Natural killer cell (primary cell): Measurements from ENCODE around the gene KCNF1. TPM values are rescaled to one million over a fixed set of nuclear protein-coding genes. Genes with fewer than 3 reads are reported as not detected.

Experiments
- ATAC-seq, 3 donors: fragments of 150-1000 bp in 2 of 3; fragments of 200-7000 bp in 1 of 3; cut with Tn5 transposase; 1 replicate in 1 of 3; 2 replicates in 2 of 3; pipeline ENCODE4 v1.10.0; 2021; ENCODE audit warnings: mild to moderate bottlenecking in 2 of 3, moderate library complexity in 2 of 3
- DNase-seq, 2 donors: peaks; one replicate each; pipeline versions ENCODE4 v3.0.0 to v3.0.0-alpha.2; 2013 to 2021; ENCODE audit warnings: mixed read lengths in 1 of 2
- H3K27ac ChIP-seq: one replicate; pipeline ENCODE4 v1.5.1; 2013; ENCODE audit warnings: mild to moderate bottlenecking, low read length
- H3K27me3 ChIP-seq: one replicate; pipeline ENCODE4 v1.6.1; 2013; ENCODE audit warnings: low read length; ENCODE audit not compliant: control insufficient read depth, insufficient read depth
- H3K36me3 ChIP-seq: one replicate; pipeline ENCODE4 v1.6.1; 2013; ENCODE audit warnings: low read length; ENCODE audit not compliant: control insufficient read depth, insufficient read depth
- H3K4me1 ChIP-seq: one replicate; pipeline ENCODE4 v1.6.1; 2013; ENCODE audit warnings: low read length; ENCODE audit not compliant: control insufficient read depth, insufficient read depth
- H3K4me3 ChIP-seq: one replicate; pipeline ENCODE4 v1.5.1; 2013; ENCODE audit warnings: low read length
- H3K9me3 ChIP-seq: one replicate; pipeline ENCODE4 v1.6.1; 2013; ENCODE audit warnings: low read length; ENCODE audit not compliant: control insufficient read depth, insufficient read depth
- H3K27ac Mint-ChIP-seq, 2 donors: one replicate each; pipeline ENCODE4 v1.8.0; 2022; ENCODE audit warnings: mild to moderate bottlenecking in 2 of 2, mixed read lengths in 2 of 2, moderate library complexity in 1 of 2
- H3K27me3 Mint-ChIP-seq, 2 donors: one replicate each; pipeline ENCODE4 v1.8.0; 2022; ENCODE audit warnings: low read depth in 2 of 2, mixed read lengths in 2 of 2
- H3K36me3 Mint-ChIP-seq: one replicate; pipeline ENCODE4 v1.8.0; 2022; ENCODE audit warnings: mixed read lengths
- H3K4me1 Mint-ChIP-seq, 2 donors: one replicate each; pipeline ENCODE4 v1.8.0; 2022; ENCODE audit warnings: mixed read lengths in 2 of 2
- H3K4me3 Mint-ChIP-seq: one replicate; pipeline ENCODE4 v1.8.0; 2022; ENCODE audit warnings: mild to moderate bottlenecking, moderate library complexity, mixed read lengths
- H3K9me3 Mint-ChIP-seq, 2 donors: one replicate each; pipeline ENCODE4 v1.8.0; 2022; ENCODE audit warnings: mixed read lengths in 2 of 2
- CTCF ChIP-seq: fragments of 200-600 bp; IDR thresholded peaks from one replicate; pipeline ENCODE4 v1.8.0; 2022; ENCODE audit warnings: antibody characterized with exemption
- WGBS: methylation state at CpG from one replicate; pipeline ENCODE4 v1.1.7; 2013; ENCODE audit warnings: missing lambda C conversion rate; ENCODE audit not compliant: insufficient coverage; 5-methylcytosine and 5-hydroxymethylcytosine counted together
- intact Hi-C: fragments of 100-400 bp; cut with micrococcal nuclease; formaldehyde crosslinking; loops from one replicate; pipeline ENCODE4 v1.14.2; 2022
- total RNA-seq, 4 donors: library from RNA; stranded (reverse); fragments of 120-200 nt in 1 of 4; gene quantifications; one replicate each; pipeline versions ENCODE4 v1.2.3 to v1.2.4, GENCODE V29; 2013 to 2022

The KCNF1 gene
- total RNA-seq, 3 donors from 2014 or later (not counting 1 experiment from before 2014, with no cell fraction given): not detected

DNA sequence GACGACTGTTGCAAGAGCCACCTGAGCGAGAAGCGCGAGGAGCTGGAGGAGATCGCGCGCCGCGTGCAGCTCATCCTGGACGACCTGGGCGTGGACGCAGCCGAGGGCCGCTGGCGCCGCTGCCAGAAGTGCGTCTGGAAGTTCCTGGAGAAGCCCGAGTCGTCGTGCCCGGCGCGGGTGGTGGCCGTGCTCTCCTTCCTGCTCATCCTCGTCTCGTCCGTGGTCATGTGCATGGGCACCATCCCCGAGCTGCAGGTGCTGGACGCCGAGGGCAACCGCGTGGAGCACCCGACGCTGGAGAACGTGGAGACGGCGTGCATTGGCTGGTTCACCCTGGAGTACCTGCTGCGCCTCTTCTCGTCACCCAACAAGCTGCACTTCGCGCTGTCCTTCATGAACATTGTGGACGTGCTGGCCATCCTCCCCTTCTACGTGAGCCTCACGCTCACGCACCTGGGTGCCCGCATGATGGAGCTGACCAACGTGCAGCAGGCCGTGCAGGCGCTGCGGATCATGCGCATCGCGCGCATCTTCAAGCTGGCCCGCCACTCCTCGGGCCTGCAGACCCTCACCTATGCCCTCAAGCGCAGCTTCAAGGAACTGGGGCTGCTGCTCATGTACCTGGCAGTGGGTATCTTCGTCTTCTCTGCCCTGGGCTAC, 1.2 kb downstream of the KCNF1 start:
- DNase-seq (no peak), ATAC-seq (no peak)
- intact Hi-C loops: no loop called here
- Mint-ChIP-seq H3K9me3 (no peaks in the 10 kb centered on the region), H3K4me3 (no peak overlapping the region), H3K4me1 (no peaks in the 10 kb centered on the region), H3K27me3 (peaks cover 37 to 60% of the 10 kb centered on the region in 2 donors), H3K36me3 (no peaks in the 10 kb centered on the region), H3K27ac (no peak overlapping the region)
- Histone ChIP-seq H3K27ac (no peak overlapping the region), H3K36me3 (no peaks in the 10 kb centered on the region), H3K27me3 (peaks cover 8% of the 10 kb centered on the region), H3K4me1 (no peaks in the 10 kb centered on the region), H3K4me3 (no peak overlapping the region), H3K9me3 (no peaks in the 10 kb centered on the region)
- 85% methylated on average over 58 of the region's 58 CpGs for WGBS
- TF ChIP-seq CTCF: no peak

DNA sequence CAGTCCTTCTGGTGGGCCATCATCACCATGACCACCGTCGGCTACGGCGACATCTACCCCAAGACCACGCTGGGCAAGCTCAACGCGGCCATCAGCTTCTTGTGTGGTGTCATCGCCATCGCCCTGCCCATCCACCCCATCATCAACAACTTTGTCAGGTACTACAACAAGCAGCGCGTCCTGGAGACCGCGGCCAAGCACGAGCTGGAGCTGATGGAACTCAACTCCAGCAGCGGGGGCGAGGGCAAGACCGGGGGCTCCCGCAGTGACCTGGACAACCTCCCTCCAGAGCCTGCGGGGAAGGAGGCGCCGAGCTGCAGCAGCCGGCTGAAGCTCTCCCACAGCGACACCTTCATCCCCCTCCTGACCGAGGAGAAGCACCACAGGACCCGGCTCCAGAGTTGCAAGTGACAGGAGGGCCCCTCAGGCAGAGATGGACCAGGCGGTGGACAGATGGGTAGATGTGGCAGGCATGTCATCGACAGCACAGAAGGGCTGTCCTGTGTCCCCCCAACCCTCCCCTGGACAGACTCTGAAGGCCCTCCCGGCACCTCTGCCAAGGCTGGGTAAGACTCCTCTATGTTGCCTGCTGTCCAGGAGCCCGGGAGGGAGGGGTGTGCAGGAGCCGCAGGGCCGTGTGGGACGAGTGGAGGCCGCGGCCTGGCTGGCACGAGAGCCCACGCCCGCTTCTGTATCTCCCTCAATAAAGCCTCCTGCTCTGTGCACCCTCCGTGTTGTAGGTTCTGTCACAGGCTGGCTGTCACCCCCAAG, 2.0 kb downstream of the KCNF1 start:
- no peaks in the 10 kb centered on the region for H3K36me3 Mint-ChIP-seq
- H3K27ac ChIP-seq: no peak overlapping the region
- H3K4me3 ChIP-seq: no peak overlapping the region
- peaks cover 37 to 58% of the 10 kb centered on the region in 2 donors for H3K27me3 Mint-ChIP-seq
- no peaks in the 10 kb centered on the region for H3K4me1 Mint-ChIP-seq
- no peak overlapping the region for H3K4me3 Mint-ChIP-seq
- DNase-seq: no peak
- H3K9me3 Mint-ChIP-seq: no peaks in the 10 kb centered on the region
- intact Hi-C loops: no loop called here
- no peak for ATAC-seq
- 85% methylated on average over 38 of the region's 38 CpGs for WGBS
- no peaks in the 10 kb centered on the region for H3K9me3 ChIP-seq
- H3K36me3 ChIP-seq: no peaks in the 10 kb centered on the region
- H3K27me3 ChIP-seq: peaks cover 8% of the 10 kb centered on the region
- no peak overlapping the region for H3K27ac Mint-ChIP-seq
- TF ChIP-seq CTCF: no peak
- H3K4me1 ChIP-seq: no peaks in the 10 kb centered on the region

- DNase-seq: no peak
- no peaks in the 10 kb centered on the region for H3K36me3 ChIP-seq
- H3K9me3 ChIP-seq: no peaks in the 10 kb centered on the region
- peaks cover 8% of the 10 kb centered on the region for H3K27me3 ChIP-seq
- TF ChIP-seq CTCF: no peak
- peaks cover 36 to 53% of the 10 kb centered on the region in 2 donors for H3K27me3 Mint-ChIP-seq
- H3K4me3 Mint-ChIP-seq: no peak overlapping the region
- H3K4me1 Mint-ChIP-seq: no peaks in the 10 kb centered on the region
- H3K27ac ChIP-seq: no peak overlapping the region
- no peaks in the 10 kb centered on the region for H3K36me3 Mint-ChIP-seq
- no peak for ATAC-seq
- H3K9me3 Mint-ChIP-seq: no peaks in the 10 kb centered on the region
- no peak overlapping the region for H3K4me3 ChIP-seq
- H3K4me1 ChIP-seq: no peaks in the 10 kb centered on the region
- intact Hi-C loops: no loop called here
- WGBS: 26% methylated on average over 7 of the region's 7 CpGs
- no peak overlapping the region for H3K27ac Mint-ChIP-seq
Observed at GRCh38 chr2:10914272-10914693, 2.5 kb downstream of the KCNF1 start.
